GM18505 (cell line): ENCODE data around the gene FAM227B.
"Not testable (repeated sequence)": the region's sequence is repeated elsewhere in the genome, so short reads cannot be mapped to it uniquely, and the experiment has no call there.

Experiments
- ATAC-seq: cut with Tn5 transposase; IDR thresholded peaks from one replicate; pipeline ENCODE4 v1.9.1; 2021; ENCODE audit not compliant: unreplicated experiment
- POLR2A ChIP-seq: IDR thresholded peaks from 4 replicates; pipeline ENCODE4 v1.6.1; 2011; ENCODE audit warnings: borderline replicate concordance; ENCODE audit not compliant: insufficient read depth, insufficient read length; ENCODE audit errors: extremely low read depth

FAM227B gene

GRCh38 chr15:49620658-49621368, at the start of gene FAM227B, which contains the start of gene DTWD1:
TSS of gene FAM227B (minus strand) at chr15:49620818. CDS start at chr15:49615171, 5,647 bp downstream.
TSS of gene DTWD1 (plus strand) at chr15:49621048. CDS start at chr15:49625168, 4,120 bp downstream.
- peak; percentile 98 for ATAC-seq
- TF ChIP-seq POLR2A, result peak; percentile 91

GRCh38 chr15:49669288-49669687, 48.7 kb upstream of the FAM227B start:
- TF ChIP-seq POLR2A, result no peak
- ATAC-seq, result no peak

- not testable (repeated sequence) for ATAC-seq
Observed at GRCh38 chr15:49666486-49666885, 45.9 kb upstream of the FAM227B start.

- ATAC-seq, result no peak
- TF ChIP-seq POLR2A, result no peak
Observed at GRCh38 chr15:49664716-49665115, 44.1 kb upstream of the FAM227B start.

- no peak for ATAC-seq
- TF ChIP-seq POLR2A, result no peak
Observed at GRCh38 chr15:49656734-49657133, 36.1 kb upstream of the FAM227B start.

- TF ChIP-seq POLR2A, result no peak
- ATAC-seq, result no peak
Observed at GRCh38 chr15:49652922-49653321, 32.3 kb upstream of the FAM227B start.

- no peak for ATAC-seq
- TF ChIP-seq POLR2A, result no peak
Observed at GRCh38 chr15:49650676-49651075, 30.1 kb upstream of the FAM227B start.

- no peak for ATAC-seq
- no peak for TF ChIP-seq POLR2A
Observed at GRCh38 chr15:49649987-49650386, 29.4 kb upstream of the FAM227B start.

- TF ChIP-seq POLR2A, result no peak
- no peak for ATAC-seq
Observed at GRCh38 chr15:49646891-49647290, 26.3 kb upstream of the FAM227B start.

- no peak for TF ChIP-seq POLR2A
- no peak for ATAC-seq
Observed at GRCh38 chr15:49645941-49646340, 25.3 kb upstream of the FAM227B start.

GRCh38 chr15:49645277-49645676, 24.7 kb upstream of the FAM227B start:
- ATAC-seq, result no peak
- TF ChIP-seq POLR2A, result no peak

- ATAC-seq, result no peak
- no peak for TF ChIP-seq POLR2A
Observed at GRCh38 chr15:49644364-49644794, 23.8 kb upstream of the FAM227B start.

GRCh38 chr15:49637857-49638256, 17.2 kb upstream of the FAM227B start:
- no peak for TF ChIP-seq POLR2A

GRCh38 chr15:49628379-49628778, 7.8 kb upstream of the FAM227B start:
- no peak for TF ChIP-seq POLR2A
- no peak for ATAC-seq

More at GRCh38 chr15:49637857-49638256, 17.2 kb upstream of the FAM227B start:
- ATAC-seq, result no peak
